GM12878 (cell line): ENCODE results near the gene ZPBP2. TPM values are rescaled to one million over a fixed set of nuclear protein-coding genes. Genes with fewer than 3 reads are reported as not detected.

ENCODE experiments used
- ATAC-seq: fragments of 200-7000 bp; cut with Tn5 transposase; 3 replicates; pipeline ENCODE4 v1.9.1; 2020; ENCODE audit warnings: mild to moderate bottlenecking, moderate library complexity
- BruUV-seq: library from RNA; stranded (reverse); fragments of 400-500 nt; replicated peaks from 2 replicates; lab custom pipeline; 2021; lab: Mats Ljungman, UMichigan
- CTCF ChIA-PET: fragments of 300-600 bp; sonication (Branson Sonifier 250); formaldehyde crosslinking; extraction: SDS; loops from one replicate; lab custom pipeline; 2021; ENCODE audit warnings: inconsistent platforms; lab: Yijun Ruan, JAX
- POLR2A ChIA-PET: fragments of 350-600 bp; formaldehyde crosslinking; extraction: SDS; loops from one replicate; lab custom pipeline; 2021; ENCODE audit warnings: inconsistent platforms; lab: Charles Lee
- RAD21 ChIA-PET: fragments of 300-600 bp; sonication (Branson Sonifier 250); formaldehyde crosslinking; loops from one replicate; lab custom pipeline; 2023; ENCODE audit warnings: antibody characterized with exemption; ENCODE audit not compliant: unreplicated experiment; lab: Charles Lee
- SMC1A ChIA-PET: fragments of 300-600 bp; sonication (Branson Sonifier 250); formaldehyde crosslinking; loops from one replicate; lab custom pipeline; 2023; ENCODE audit not compliant: unreplicated experiment, uncharacterized antibody; lab: Charles Lee
- DNase-seq: peaks from one replicate; pipeline ENCODE4 v3.0.0-alpha.2; 2011; ENCODE audit warnings: low read depth, low spot score
- FAIRE-seq: peaks from 3 replicates; lab custom pipeline; 2011; peaks lifted over from hg19 to GRCh38; lab: Jason Lieb, UNC
- H2AFZ ChIP-seq: 2 replicates; pipeline ENCODE4 v1.6.0; 2011; ENCODE audit warnings: low read depth, low read length, control low read depth; ENCODE audit not compliant: control insufficient read depth
- H3K27ac ChIP-seq: 2 replicates; pipeline ENCODE4 v1.5.1; 2011; ENCODE audit warnings: control low read depth; ENCODE audit not compliant: control insufficient read depth, insufficient read depth
- H3K27me3 ChIP-seq, 2 experiments: replicated peaks in 1 of 2; 2 replicates each; pipeline versions ENCODE4 v1.6.0 to v1.6.1; 2011; ENCODE audit warnings: low read length in 1 of 2; ENCODE audit not compliant: control insufficient read depth in 2 of 2, insufficient read depth in 2 of 2
- H3K36me3 ChIP-seq, 2 experiments: 2 replicates each; pipeline ENCODE4 v1.5.1; 2011; ENCODE audit warnings: low read length in 1 of 2; ENCODE audit not compliant: control insufficient read depth in 2 of 2, insufficient read depth in 2 of 2
- H3K4me1 ChIP-seq: 2 replicates; pipeline ENCODE4 v1.6.1; 2011; ENCODE audit warnings: mild to moderate bottlenecking, low read length, moderate library complexity, mixed read lengths; ENCODE audit not compliant: control insufficient read depth, insufficient read depth
- H3K4me2 ChIP-seq: 2 replicates; pipeline ENCODE4 v1.6.0; 2011; ENCODE audit warnings: control low read depth; ENCODE audit not compliant: control insufficient read depth, insufficient read depth
- H3K4me3 ChIP-seq: fragments of 200-600 bp; sonication (generic); 2 replicates; pipeline ENCODE4 v1.5.1; 2016
- H3K79me2 ChIP-seq: 2 replicates; pipeline ENCODE4 v1.6.0; 2011; ENCODE audit warnings: low read length; ENCODE audit not compliant: control insufficient read depth, insufficient read depth
- H3K9ac ChIP-seq: 2 replicates; pipeline ENCODE4 v1.8.0; 2011; ENCODE audit warnings: low read length, control low read depth, mixed read lengths; ENCODE audit not compliant: control insufficient read depth, insufficient read depth
- H3K9me3 ChIP-seq: replicated peaks from 3 replicates; pipeline ENCODE4 v1.5.1; 2011; ENCODE audit warnings: mild to moderate bottlenecking, low read length; ENCODE audit not compliant: control insufficient read depth, insufficient read depth
- H4K20me1 ChIP-seq: 2 replicates; pipeline ENCODE4 v1.6.0; 2011; ENCODE audit not compliant: control insufficient read depth, insufficient read depth
- BACH1 ChIP-seq: fragments of 450-650 bp; IDR thresholded peaks from 2 replicates; pipeline ENCODE4 v1.6.1; 2017; ENCODE audit warnings: mild to moderate bottlenecking, borderline replicate concordance
- BHLHE40 ChIP-seq, 2 experiments: fragments of 450-650 bp in 1 of 2; IDR thresholded peaks; 2 replicates each; pipeline ENCODE4 v1.6.1; 2011 to 2017; ENCODE audit warnings: low read depth in 2 of 2, borderline replicate concordance in 1 of 2, improper control_type of control experiment in 1 of 2, low read length in 1 of 2, mild to moderate bottlenecking in 1 of 2
- CBX5 ChIP-seq: sonication (generic); IDR thresholded peaks from 2 replicates; pipeline ENCODE4 v1.6.1; 2016; ENCODE audit warnings: low read depth, moderate library complexity, mild to moderate bottlenecking, inconsistent platforms
- IRF4 ChIP-seq: IDR thresholded peaks from 2 replicates; pipeline ENCODE4 v1.6.1; 2011; ENCODE audit warnings: low read depth, low read length
- JUNB ChIP-seq: IDR thresholded peaks from 2 replicates; pipeline ENCODE4 v1.6.1; 2016; ENCODE audit warnings: antibody characterized with exemption, mild to moderate bottlenecking
- KAT2A ChIP-seq: conservative IDR thresholded peaks from 2 replicates; pipeline ENCODE4 v1.6.1; 2011; ENCODE audit warnings: low read depth, low read length; ENCODE audit not compliant: control insufficient read depth
- KLF5 ChIP-seq: fragments of 450-650 bp; IDR thresholded peaks from 2 replicates; pipeline ENCODE4 v1.6.1; 2014; ENCODE audit warnings: mild to moderate bottlenecking; ENCODE audit not compliant: partially characterized antibody
- POLR2A ChIP-seq: IDR thresholded peaks from 2 replicates; pipeline ENCODE4 v1.6.1; 2011; ENCODE audit warnings: low read depth, mild to moderate bottlenecking, low read length
- RCOR1 ChIP-seq: conservative IDR thresholded peaks from 2 replicates; pipeline ENCODE4 v1.6.1; 2012; ENCODE audit warnings: low read depth, low read length, improper control_type of control experiment
- SIX5 ChIP-seq: IDR thresholded peaks from 2 replicates; pipeline ENCODE4 v1.6.1; 2011; ENCODE audit warnings: mild to moderate bottlenecking, low read depth, low read length, moderate library complexity; ENCODE audit not compliant: severe bottlenecking
- SUPT20H ChIP-seq: IDR thresholded peaks from 2 replicates; pipeline ENCODE4 v1.6.1; 2011; ENCODE audit warnings: low read depth, mild to moderate bottlenecking, low read length, moderate library complexity, borderline replicate concordance; ENCODE audit not compliant: control insufficient read depth
- TCF7 ChIP-seq: IDR thresholded peaks from 2 replicates; pipeline ENCODE4 v1.6.1; 2014; ENCODE audit warnings: antibody characterized with exemption, borderline replicate concordance
- WRNIP1 ChIP-seq: IDR thresholded peaks from 2 replicates; pipeline ENCODE4 v1.6.1; 2011; ENCODE audit warnings: low read depth, low read length, improper control_type of control experiment, borderline replicate concordance
- ZNF217 ChIP-seq: fragments of 450-650 bp; IDR thresholded peaks from 2 replicates; pipeline ENCODE4 v1.6.1; 2017; ENCODE audit warnings: antibody characterized with exemption, mild to moderate bottlenecking
- WGBS: methylation state at CpG from one replicate; pipeline ENCODE4 v1.1.6; 2016; ENCODE audit warnings: low lambda C conversion rate; ENCODE audit not compliant: insufficient replicate concordance, insufficient coverage; ENCODE audit errors: missing lambda C conversion rate; 5-methylcytosine and 5-hydroxymethylcytosine counted together
- in situ Hi-C: fragments of 300-500 bp; cut with MboI; formaldehyde crosslinking; loops from 9 replicates; pipeline ENCODE4 v1.14.3; 2018; ENCODE audit warnings: mixed read lengths
- intact Hi-C: fragments of 100-400 bp; cut with micrococcal nuclease; formaldehyde crosslinking; loops from one replicate; pipeline ENCODE4 v1.14.2; 2022; ENCODE audit not compliant: unreplicated experiment
- polyA plus RNA-seq, 11 experiments: library from polyadenylated mRNA; depleted of rRNA in 4 of 11; unstranded in 6 of 11; stranded (reverse) in 5 of 11; fragments of >200 nt; fragmentation: Nextera tagmentation in 4 of 11; fragmentation: Illumina TruSeq in 1 of 11; extraction: Ambion mirVana in 4 of 11; extraction: Trizol in 1 of 11; gene quantifications; 1 replicate in 1 of 11; 2 replicates in 10 of 11; pipeline versions ENCODE4 v1.2.1 to v1.2.3, GENCODE V29; 2011 to 2016; ENCODE audit warnings: inconsistent platforms in 2 of 11, missing spikeins in 2 of 11, low read depth in 1 of 11
- total RNA-seq, 4 experiments: library from RNA; depleted of rRNA in 3 of 4; stranded (reverse); fragments of >200 nt in 3 of 4; fragmentation: Illumina TruSeq in 1 of 4; extraction: Trizol in 1 of 4; gene quantifications; 2 replicates each; pipeline versions ENCODE4 v1.2.1 to v1.2.3, GENCODE V29; 2013 to 2021
- TF ChIP-seq, protein P1 (sequence below), 3 experiments: IDR thresholded peaks in 2 of 3; conservative IDR thresholded peaks in 1 of 3; 2 replicates each; pipeline ENCODE4 v1.5.1; 2011; ENCODE audit warnings: low read depth in 3 of 3, low read length in 3 of 3, mild to moderate bottlenecking in 3 of 3, control low read depth in 2 of 3, moderate library complexity in 2 of 3, inconsistent platforms in 1 of 3, mixed read lengths in 1 of 3; ENCODE audit not compliant: control insufficient read depth in 2 of 3, insufficient read depth in 1 of 3; ENCODE audit errors: extremely low read depth in 1 of 3

Gene ZPBP2
- total and polyA plus RNA-seq, 10 of the 15 experiments (the other 5 are each of a cell fraction or from before 2014, with no cell fraction given), result 0.33 to 1.0 (median 0.58) TPM

- peaks cover 34% of the 10 kb centered on the region for H3K4me1 ChIP-seq
Observed at GRCh38 chr17:39823407-39824054, 44.5 kb upstream of the ZPBP2 start.

More at GRCh38 chr17:39823407-39824054, 44.5 kb upstream of the ZPBP2 start:
- H3K36me3 ChIP-seq, result peaks cover 35 to 62% of the 10 kb centered on the region in 2 experiments
- no peak for TF ChIP-seq SUPT20H
- TF ChIP-seq, protein P1, sequence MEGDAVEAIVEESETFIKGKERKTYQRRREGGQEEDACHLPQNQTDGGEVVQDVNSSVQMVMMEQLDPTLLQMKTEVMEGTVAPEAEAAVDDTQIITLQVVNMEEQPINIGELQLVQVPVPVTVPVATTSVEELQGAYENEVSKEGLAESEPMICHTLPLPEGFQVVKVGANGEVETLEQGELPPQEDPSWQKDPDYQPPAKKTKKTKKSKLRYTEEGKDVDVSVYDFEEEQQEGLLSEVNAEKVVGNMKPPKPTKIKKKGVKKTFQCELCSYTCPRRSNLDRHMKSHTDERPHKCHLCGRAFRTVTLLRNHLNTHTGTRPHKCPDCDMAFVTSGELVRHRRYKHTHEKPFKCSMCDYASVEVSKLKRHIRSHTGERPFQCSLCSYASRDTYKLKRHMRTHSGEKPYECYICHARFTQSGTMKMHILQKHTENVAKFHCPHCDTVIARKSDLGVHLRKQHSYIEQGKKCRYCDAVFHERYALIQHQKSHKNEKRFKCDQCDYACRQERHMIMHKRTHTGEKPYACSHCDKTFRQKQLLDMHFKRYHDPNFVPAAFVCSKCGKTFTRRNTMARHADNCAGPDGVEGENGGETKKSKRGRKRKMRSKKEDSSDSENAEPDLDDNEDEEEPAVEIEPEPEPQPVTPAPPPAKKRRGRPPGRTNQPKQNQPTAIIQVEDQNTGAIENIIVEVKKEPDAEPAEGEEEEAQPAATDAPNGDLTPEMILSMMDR (IDR thresholded peaks at IDR 0.05 in 2 of 3, conservative IDR thresholded peaks at IDR 0.05 in 1 of 3; ENCODE audit: control insufficient read depth in 2 of 3, extremely low read depth in 1 of 3, insufficient read depth in 1 of 3, low read depth in 3 of 3, low read length in 3 of 3), result no peak
- TF ChIP-seq SIX5, result no peak
- no peak for TF ChIP-seq JUNB
- no peak for TF ChIP-seq TCF7
- TF ChIP-seq WRNIP1, result no peak
- TF ChIP-seq BHLHE40 (IDR thresholded peaks at IDR 0.05; ENCODE audit: borderline replicate concordance in 1 of 2, low read depth in 2 of 2, low read length in 1 of 2), result no peak
- no peak for TF ChIP-seq RCOR1
- TF ChIP-seq IRF4, result no peak
- TF ChIP-seq ZNF217, result no peak
- TF ChIP-seq KLF5, result peak; percentile 78
- no peak for TF ChIP-seq BACH1
- TF ChIP-seq KAT2A, result no peak
- peak; percentile 97 for TF ChIP-seq CBX5
- no peak for TF ChIP-seq POLR2A
- TF ChIP-seq, all 136 proteins: peak for 2
- H3K27ac ChIP-seq, result no peak overlapping the region
- POLR2A ChIA-PET, result interaction anchor here (0.6 to 1.3 kb wide), 3 partner anchors 10 to 24 kb away, joined by 3 to 8 read pairs (median 4); no protein-coding TSS in a partner anchor
- H3K27me3 ChIP-seq, result no peaks in the 10 kb centered on the region
- RAD21 ChIA-PET, result interaction anchor here (1.0 kb wide), 1 partner anchor 157 kb away, joined by 3 read pairs; no protein-coding TSS in a partner anchor
- ATAC-seq, result no peak
- FAIRE-seq, result no peak
- SMC1A ChIA-PET, result interaction anchor here (1.6 to 1.9 kb wide), 2 partner anchors 11 to 38 kb away, joined by 4 to 6 read pairs; no protein-coding TSS in a partner anchor
- intact Hi-C loops, result no loop called here
- no peak overlapping the region for H2AFZ ChIP-seq
- in situ Hi-C loops, result no loop called here
- H3K9ac ChIP-seq, result no peak overlapping the region
- peaks cover 33% of the 10 kb centered on the region for H3K79me2 ChIP-seq
- BruUV-seq, result no TSS peak
- H4K20me1 ChIP-seq, result no peaks in the 10 kb centered on the region
- peaks cover 53% of the 10 kb centered on the region for H3K9me3 ChIP-seq
- H3K4me2 ChIP-seq, result no peak overlapping the region
- CTCF ChIA-PET, result no interaction called here
- no peak overlapping the region for H3K4me3 ChIP-seq
- DNase-seq, result no peak
- WGBS, result 98% methylated on average over 5 of the region's 5 CpGs
